GM19324 (cell line): Measurements from ENCODE around the gene MED13.
"Not testable (repeated sequence)": the region's sequence is repeated elsewhere in the genome, so short reads cannot be mapped to it uniquely, and the experiment has no call there.

ENCODE experiments used
- ATAC-seq: cut with Tn5 transposase; IDR thresholded peaks from one replicate; pipeline ENCODE4 v1.9.1; 2021; ENCODE audit warnings: mild to moderate bottlenecking, moderate library complexity; ENCODE audit not compliant: unreplicated experiment, low FRiP score

MED13 gene

DNA sequence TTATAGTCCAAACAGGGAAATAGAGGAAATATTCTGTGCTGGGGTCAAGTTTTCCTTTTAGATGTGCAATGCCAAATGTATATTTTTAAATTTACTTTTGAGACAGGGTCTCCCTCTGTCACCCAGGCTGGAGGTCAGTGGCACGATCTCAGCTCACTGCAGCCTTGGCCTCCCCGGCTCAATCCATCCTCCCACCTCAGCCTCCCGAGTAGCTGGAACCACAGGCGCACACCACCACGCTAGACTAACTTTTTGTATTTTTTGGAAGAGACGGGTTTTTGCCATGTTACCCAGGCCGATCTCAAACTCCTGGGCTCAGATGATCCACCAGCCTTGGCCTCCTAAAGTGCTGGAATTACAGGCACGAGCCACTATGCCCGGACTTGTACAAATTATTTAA, 25.8 kb upstream of the MED13 start:
- no peak for ATAC-seq

- ATAC-seq: no peak
These were observed 25.1 kb upstream of the MED13 start for GRCh38 chr17:62090021-62090824.

- no peak for ATAC-seq
These were observed 24.3 kb upstream of the MED13 start for GRCh38 chr17:62089334-62089733.

GRCh38 chr17:62086737-62087136, 21.7 kb upstream of the MED13 start:
- ATAC-seq: no peak

- no peak for ATAC-seq
These were observed 20.7 kb upstream of the MED13 start for GRCh38 chr17:62085511-62086408.

- no peak for ATAC-seq
These were observed 19.5 kb upstream of the MED13 start for GRCh38 chr17:62084585-62084984.

DNA sequence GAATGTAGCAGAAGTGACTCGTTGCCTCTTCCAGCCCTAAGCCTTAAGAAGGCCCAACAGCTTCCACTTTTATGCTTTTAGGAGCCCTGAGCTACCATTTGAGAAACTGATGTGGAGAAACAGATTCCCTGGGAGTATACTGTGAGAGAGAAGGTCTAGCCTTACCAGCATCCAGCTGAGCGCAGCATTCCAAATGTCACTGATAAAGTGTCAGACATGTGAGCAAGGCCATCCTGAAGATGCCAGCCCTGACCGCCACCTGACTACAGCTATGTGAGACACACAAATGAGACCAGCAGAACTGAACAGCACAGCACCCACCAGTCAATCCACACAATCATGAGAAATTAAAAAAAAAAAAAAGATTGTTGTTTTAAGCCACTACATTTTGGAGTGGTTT, 18.6 kb upstream of the MED13 start:
- ATAC-seq: no peak

DNA sequence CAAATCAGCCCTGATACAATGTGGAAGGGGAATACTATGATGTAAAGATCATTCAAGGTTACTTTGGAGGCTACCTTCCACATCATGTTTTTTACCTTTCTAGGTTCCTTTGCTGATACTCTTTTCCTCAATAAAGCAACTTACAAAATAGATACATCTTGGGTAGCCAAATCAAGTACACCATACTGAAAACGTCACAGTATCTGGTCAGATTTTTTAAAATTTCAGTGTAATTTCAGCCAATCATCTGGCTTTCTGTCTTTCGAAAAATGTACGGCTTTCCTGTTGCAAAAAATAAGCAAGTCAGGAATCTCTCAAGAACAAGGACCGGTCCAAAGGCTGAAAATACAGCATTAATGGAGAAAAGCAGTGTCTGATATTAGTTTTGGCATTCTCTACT, 15.6 kb upstream of the MED13 start:
- ATAC-seq: no peak

- ATAC-seq: no peak
These were observed 12.9 kb upstream of the MED13 start for GRCh38 chr17:62078009-62078408.

DNA sequence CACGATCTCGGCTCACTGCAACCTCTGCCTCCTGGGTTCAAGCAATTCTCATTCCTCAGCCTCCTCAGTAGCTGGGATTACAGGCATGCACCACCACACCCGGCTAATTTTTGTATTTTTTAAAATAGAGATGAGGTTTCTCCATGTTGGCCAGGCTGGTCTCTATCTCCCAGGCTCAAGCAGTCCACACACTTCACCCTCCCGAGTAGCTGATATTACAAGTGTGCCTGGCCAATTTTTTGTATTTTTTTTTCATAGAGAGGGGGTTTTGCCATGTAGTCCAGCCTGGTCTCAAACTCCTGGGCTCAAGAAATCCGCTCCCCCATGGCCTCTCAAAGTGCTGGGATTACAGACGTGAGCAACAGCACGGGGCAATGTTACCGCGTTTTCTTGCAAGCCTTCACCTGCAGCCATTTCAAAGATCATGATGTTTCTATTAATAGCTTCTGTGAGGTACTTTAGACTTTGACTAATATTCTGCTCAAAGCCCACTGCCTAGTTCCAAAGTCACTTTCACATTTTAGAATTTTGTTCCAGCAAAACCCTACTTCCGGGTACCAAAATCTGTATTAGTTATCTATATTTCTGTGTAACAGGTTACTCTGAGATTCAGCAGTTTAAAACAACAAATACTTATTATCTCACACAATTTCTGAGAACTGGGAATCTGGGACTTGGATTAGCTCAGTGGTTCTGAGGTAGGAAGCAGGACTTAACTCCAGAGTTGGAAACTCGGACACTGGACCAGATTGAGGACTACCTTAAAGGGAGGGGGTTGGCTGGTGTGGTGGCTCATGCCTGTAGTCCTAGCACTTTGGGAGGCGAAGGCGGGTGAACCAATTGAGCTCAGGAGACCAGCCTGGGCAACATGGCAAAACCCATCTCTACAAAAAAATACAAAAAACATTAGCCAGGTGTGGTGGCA, 12.0 kb upstream of the MED13 start:
- ATAC-seq: no peak

DNA sequence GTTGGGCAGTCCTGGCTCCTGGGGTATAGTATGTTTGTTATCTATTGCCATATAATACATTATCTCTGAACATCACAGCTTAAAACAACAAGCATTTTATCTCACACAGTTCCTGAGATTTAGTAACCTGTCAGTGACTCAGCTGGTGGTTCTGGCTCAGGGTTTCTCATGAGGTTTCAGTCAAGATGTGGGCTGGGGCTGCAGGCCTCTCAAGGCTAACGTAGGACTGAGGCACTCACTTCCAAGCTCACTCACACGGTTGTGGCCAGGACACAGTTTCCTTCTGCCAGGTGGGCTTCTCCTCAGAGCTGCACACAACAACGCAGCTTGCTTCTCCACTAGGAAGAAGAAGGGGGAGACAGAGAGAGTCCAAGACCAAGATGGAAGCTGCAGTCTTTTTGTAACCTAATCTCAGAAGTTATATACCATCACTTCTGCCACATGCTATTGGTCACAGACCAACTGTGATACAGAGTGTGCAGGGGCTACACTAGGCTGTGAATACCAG, 10.3 kb upstream of the MED13 start:
- no peak for ATAC-seq

DNA sequence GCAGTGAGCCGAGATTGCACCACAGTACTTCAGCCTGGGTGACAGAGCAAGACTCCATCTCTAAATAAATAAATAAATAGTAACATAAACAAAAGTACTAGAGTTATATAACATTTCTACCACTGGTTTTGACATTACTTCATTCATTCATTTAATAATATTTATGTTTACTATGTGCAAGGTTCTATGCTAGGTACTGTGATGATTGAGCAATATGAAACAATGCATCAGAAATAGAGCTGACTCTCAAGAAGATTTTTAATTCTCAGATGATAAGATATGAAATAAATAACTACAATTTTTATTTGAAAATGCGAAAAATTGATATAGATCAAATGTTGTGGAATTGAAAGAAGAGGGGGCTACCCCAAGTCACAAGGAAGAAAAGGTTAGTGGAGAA, 8.9 kb upstream of the MED13 start:
- no peak for ATAC-seq

DNA sequence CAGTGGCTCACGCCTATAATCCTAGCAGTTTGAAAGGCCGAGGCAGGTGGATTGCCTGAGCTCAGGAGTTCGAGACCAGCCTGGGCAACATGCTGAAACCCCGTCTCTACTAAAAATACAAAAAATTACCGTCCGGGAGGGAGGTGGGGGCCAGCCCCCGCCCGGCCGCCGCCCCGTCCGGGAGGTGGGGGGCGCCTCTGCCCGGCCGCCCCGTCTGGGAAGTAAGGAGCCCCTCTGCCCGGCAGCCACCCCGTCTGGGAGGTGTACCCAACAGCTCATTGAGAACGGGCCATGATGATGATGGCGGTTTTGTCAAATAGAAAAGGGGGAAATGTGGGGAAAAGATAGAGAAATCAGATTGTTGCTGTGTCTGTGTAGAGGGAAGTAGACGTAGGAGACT, 7.8 kb upstream of the MED13 start:
- not testable (repeated sequence) for ATAC-seq

GRCh38 chr17:62070900-62071299, 5.8 kb upstream of the MED13 start:
- no peak for ATAC-seq

DNA sequence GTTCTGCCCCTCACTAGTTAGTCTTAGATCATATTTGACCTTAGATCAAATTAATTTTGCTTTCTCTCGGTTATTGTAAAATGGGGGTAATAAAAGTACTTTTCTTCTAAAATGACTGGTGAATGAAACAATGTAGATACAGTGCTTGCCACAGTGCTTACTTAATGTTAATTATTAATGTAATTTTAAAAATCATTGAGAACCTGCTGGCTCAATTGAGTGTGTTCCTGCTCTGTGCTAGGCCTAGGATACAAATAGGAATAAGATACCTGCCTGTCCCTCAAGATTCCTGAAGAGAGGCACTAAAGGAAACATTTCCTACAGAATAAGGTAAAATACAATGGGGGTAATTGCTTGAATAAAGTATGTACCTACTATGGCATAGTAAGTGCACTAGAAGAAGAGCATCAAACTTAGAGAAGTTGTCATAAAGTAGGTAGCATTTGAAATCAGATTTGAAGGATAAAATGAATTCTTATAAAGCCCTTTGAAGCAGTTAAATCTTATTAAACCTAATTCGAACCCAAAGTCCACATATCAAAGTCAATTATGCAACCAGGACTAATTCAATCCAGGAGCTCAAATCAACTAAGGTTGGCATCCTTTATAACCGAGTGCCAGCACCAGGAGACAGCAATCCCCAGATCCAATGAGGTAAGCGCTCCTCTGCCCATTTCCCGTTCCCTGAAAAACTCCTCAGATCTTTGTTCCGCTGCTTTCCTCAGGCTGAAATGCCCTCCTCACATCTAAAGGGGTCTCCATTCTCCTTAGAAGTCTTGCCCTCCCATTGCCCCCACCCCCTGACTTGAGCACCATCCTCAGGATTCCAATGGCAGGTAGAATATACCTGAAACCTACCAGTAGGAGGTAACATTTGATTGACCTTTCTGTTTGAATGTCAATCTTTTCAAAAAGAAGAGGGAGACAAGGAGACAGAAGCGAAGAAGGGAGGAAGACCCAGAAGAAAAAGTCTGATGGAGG, 2.4 kb upstream of the MED13 start:
- no peak for ATAC-seq

DNA sequence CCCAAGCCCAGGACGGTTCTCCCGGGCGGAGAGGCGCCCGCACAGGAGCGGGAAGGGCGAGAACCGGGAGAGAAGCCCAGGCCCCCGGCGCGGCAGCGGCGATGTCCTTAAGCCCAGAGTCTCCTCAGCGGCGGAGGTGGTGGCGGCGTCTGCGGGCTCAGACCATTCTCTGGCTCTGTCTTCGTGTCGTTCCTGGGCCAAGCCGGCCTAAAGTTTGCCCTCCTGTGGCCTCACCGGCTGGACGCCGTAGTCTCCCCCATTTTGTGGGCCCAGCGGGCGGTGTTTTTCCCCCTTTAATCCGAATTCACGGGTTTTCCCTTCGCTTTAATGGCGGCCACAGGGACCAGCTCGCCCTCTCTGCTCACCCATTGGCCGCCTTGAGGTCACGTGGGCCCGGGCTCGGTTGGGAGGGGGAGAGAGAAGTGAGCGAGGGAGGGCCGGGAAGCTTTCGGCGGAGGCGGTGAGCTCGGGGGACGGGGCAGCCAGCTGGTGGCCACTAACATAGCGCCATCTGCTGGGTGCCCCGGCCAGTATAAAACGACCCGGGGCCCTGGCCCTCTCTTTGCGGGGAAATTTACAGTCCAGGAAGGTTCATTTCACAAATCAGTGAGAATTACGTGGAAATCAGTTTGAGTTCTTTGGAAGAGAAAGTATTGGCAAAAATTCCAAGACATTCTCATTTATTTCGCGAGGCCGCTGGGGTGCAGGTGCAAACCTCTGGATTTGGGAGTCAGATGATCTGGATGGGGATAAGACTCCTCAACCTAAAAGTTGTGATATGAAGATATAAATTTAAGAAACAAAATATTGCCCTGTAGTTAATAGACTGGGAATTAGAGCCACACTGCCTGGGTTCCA, 762 bp upstream of the MED13 start:
- peak; percentile 95 for ATAC-seq

DNA sequence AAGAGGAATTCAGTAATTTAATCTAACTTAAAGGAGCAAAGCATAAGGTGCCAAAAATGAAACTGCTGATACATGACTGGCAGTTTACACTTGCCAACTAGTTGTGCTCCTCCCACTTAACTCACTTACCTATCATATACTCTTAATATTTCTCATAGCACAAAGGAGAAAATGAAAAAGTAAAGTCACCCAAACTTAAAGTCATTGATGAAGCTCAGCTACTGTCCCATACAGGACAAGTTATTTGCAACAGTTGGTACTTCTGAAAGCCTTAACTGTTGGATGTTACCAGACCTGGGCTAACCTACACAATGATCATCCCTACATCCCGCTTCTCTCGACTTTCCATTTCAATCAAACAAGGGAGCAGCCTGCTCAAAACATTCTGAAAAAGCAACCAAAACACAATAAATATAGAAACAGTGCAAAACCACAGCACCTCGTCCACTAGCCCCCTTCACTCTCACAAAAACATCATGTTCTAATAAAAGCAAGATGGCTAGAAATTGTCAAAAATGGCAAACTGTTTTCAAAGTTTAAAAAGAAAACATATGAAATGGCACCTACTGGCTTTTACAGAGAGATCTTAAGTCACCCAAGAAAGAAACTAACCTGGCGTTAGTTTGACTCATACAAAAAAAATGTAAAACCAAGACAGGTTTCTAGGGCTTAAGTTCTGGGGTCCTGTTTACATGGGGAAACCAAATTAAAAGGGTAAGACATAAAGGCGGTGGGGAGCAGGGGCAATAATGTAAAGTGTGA, 868 bp downstream of the MED13 start:
- ATAC-seq: no peak

- no peak for ATAC-seq
These were observed 2.1 kb downstream of the MED13 start for GRCh38 chr17:62062944-62063343.
